Left lung (tissue), 10 donors: Measurements from ENCODE around the gene FHOD3. TPM values are rescaled to one million over a fixed set of nuclear protein-coding genes. Genes with fewer than 3 reads are reported as not detected.

Experiments used
- ATAC-seq: fragments of 200-7000 bp; cut with Tn5 transposase; one replicate; pipeline ENCODE4 v1.9.1; 2020; ENCODE audit warnings: moderate library complexity
- DNase-seq, 4 donors: peaks; one replicate each; pipeline ENCODE4 v3.0.0-alpha.2; 2013 to 2020
- H3K27ac ChIP-seq, 2 donors: fragments of 200-600 bp; sonication (generic) in 1 of 2; one replicate each; pipeline versions ENCODE4 v1.5.0 to v1.8.0; 2020 to 2021
- H3K27me3 ChIP-seq, 2 donors: fragments of 200-600 bp; sonication (generic) in 1 of 2; one replicate each; pipeline versions ENCODE4 v1.5.0 to v1.8.0; 2020 to 2021
- H3K36me3 ChIP-seq, 2 donors: fragments of 200-600 bp; sonication (generic) in 1 of 2; one replicate each; pipeline versions ENCODE4 v1.5.0 to v1.8.0; 2020 to 2021
- H3K4me1 ChIP-seq, 2 donors: fragments of 200-600 bp; one replicate each; pipeline ENCODE4 v1.8.0; 2021
- H3K4me3 ChIP-seq, 2 donors: fragments of 200-600 bp; sonication (generic) in 1 of 2; one replicate each; pipeline versions ENCODE4 v1.5.0 to v1.8.0; 2020 to 2021; ENCODE audit warnings: mild to moderate bottlenecking in 1 of 2
- H3K9me3 ChIP-seq, 2 donors: fragments of 200-600 bp; sonication (generic) in 1 of 2; one replicate each; pipeline versions ENCODE4 v1.5.0 to v1.8.0; 2020 to 2021
- CTCF ChIP-seq, 2 donors: fragments of 200-600 bp; sonication (generic) in 1 of 2; IDR thresholded peaks; one replicate each; pipeline versions ENCODE4 v1.5.0 to v1.8.0; 2021; ENCODE audit warnings: antibody characterized with exemption in 2 of 2
- intact Hi-C, 2 donors: fragments of 100-400 bp; cut with DNase I; formaldehyde crosslinking; loops; one replicate each; pipeline versions ENCODE4 v1.11.2 to v1.14.2; 2022
- polyA plus RNA-seq, 6 donors: library from polyadenylated mRNA; unstranded; fragments of 120-200 nt; gene quantifications; one replicate each; pipeline ENCODE4 v1.2.1, GENCODE V29; 2013; ENCODE audit not compliant: insufficient read length in 6 of 6
- total RNA-seq, 2 donors: library from RNA; stranded (reverse); fragmentation: NEBNext Ultra II Directional; extraction: Animal tissue kit (Norgen Biotek cat#: 25700); gene quantifications; one replicate each; pipeline ENCODE4 v1.2.1, GENCODE V29; 2021
- donor health status: DM: no; HTN: yes; CAD: no.
- donor health status: DM: no; HTN: no; CAD: no.

FHOD3 gene
- total and polyA plus RNA-seq, 8 donors = 0.55 to 2.9 (median 1.5) TPM

- H3K9me3 ChIP-seq = no peaks in the 10 kb centered on the region
- no peak overlapping the region for H3K27ac ChIP-seq
- DNase-seq (no peak), ATAC-seq (no peak)
- H3K4me1 ChIP-seq = no peaks in the 10 kb centered on the region
- intact Hi-C loops = no loop called here
- no peak overlapping the region for H3K4me3 ChIP-seq
- H3K36me3 ChIP-seq = no peaks in the 10 kb centered on the region
- H3K27me3 ChIP-seq = no peaks in the 10 kb centered on the region
- no peak for TF ChIP-seq CTCF (IDR thresholded peaks at IDR 0.05)
Observed at GRCh38 chr18:36531636-36532035, 234.1 kb downstream of the FHOD3 start.

- Histone ChIP-seq H3K36me3 (no peaks in the 10 kb centered on the region), H3K4me3 (no peak overlapping the region), H3K9me3 (no peaks in the 10 kb centered on the region), H3K4me1 (no peaks in the 10 kb centered on the region), H3K27ac (no peak overlapping the region), H3K27me3 (no peaks in the 10 kb centered on the region)
- ATAC-seq (no peak), DNase-seq (no peak)
- TF ChIP-seq CTCF (IDR thresholded peaks at IDR 0.05) = no peak
- intact Hi-C loops = no loop called here
Observed at GRCh38 chr18:36532394-36532793, 234.9 kb downstream of the FHOD3 start.

- intact Hi-C loops = no loop called here
- no peak for DNase-seq
Observed at GRCh38 chr18:36532815-36533214, 235.3 kb downstream of the FHOD3 start.

GRCh38 chr18:36533446-36534153 is 236.1 kb downstream of the FHOD3 start:
- Histone ChIP-seq H3K9me3 (no peaks in the 10 kb centered on the region), H3K4me1 (no peaks in the 10 kb centered on the region), H3K27ac (no peak overlapping the region), H3K4me3 (no peak overlapping the region), H3K36me3 (no peaks in the 10 kb centered on the region), H3K27me3 (no peaks in the 10 kb centered on the region)
- intact Hi-C loops = no loop called here
- no peak for DNase-seq
- ATAC-seq = no peak
- no peak for TF ChIP-seq CTCF (IDR thresholded peaks at IDR 0.05)

More at GRCh38 chr18:36532815-36533214, 235.3 kb downstream of the FHOD3 start:
- H3K27me3 ChIP-seq = no peaks in the 10 kb centered on the region
- no peak overlapping the region for H3K27ac ChIP-seq
- no peak overlapping the region for H3K4me3 ChIP-seq
- no peaks in the 10 kb centered on the region for H3K9me3 ChIP-seq
- no peaks in the 10 kb centered on the region for H3K36me3 ChIP-seq
- H3K4me1 ChIP-seq = no peaks in the 10 kb centered on the region
- TF ChIP-seq CTCF (IDR thresholded peaks at IDR 0.05) = no peak
- no peak for ATAC-seq

- H3K27ac ChIP-seq = no peak overlapping the region
- no peak for TF ChIP-seq CTCF (IDR thresholded peaks at IDR 0.05)
- H3K27me3 ChIP-seq = no peaks in the 10 kb centered on the region
- intact Hi-C loops = no loop called here
- ATAC-seq = no peak
- H3K36me3 ChIP-seq = no peaks in the 10 kb centered on the region
- no peak overlapping the region for H3K4me3 ChIP-seq
- no peaks in the 10 kb centered on the region for H3K4me1 ChIP-seq
- no peaks in the 10 kb centered on the region for H3K9me3 ChIP-seq
- DNase-seq = no peak
Observed at GRCh38 chr18:36534154-36534688, 236.7 kb downstream of the FHOD3 start.
